ENCODE measurements around the gene GTF2A1. TPM values are rescaled to one million over a fixed set of nuclear protein-coding genes. Genes with fewer than 3 reads are reported as not detected.

GTF2A1 gene
- total RNA-seq, 1 donor from 2014 or later: 36.4 TPM

- Histone ChIP-seq H2AFZ (ENCODE audit: low read depth, low read length) (no peak overlapping the region), H3K4me2 (ENCODE audit: low read length) (no peak overlapping the region), H3K4me1 (ENCODE audit: insufficient read depth, low read length) (no peaks in the 10 kb centered on the region), H3K27me3 (ENCODE audit: insufficient read depth, low read length) (no peaks in the 10 kb centered on the region), H3K9me3 (ENCODE audit: insufficient read depth, low read depth, low read length) (no peaks in the 10 kb centered on the region), H3K79me2 (ENCODE audit: insufficient read depth, low read length) (no peaks in the 10 kb centered on the region), H3K9ac (ENCODE audit: low read length) (no peak overlapping the region), H3K4me3 (ENCODE audit: insufficient read depth, low read depth, low read length) (no peak overlapping the region), H3K36me3 (ENCODE audit: insufficient read depth, low read length) (no peaks in the 10 kb centered on the region), H3K27ac (ENCODE audit: low read depth, low read length) (no peak overlapping the region), H4K20me1 (ENCODE audit: insufficient read depth, low read length) (no peaks in the 10 kb centered on the region)
- Mint-ChIP-seq H3K27ac (ENCODE audit: unreplicated experiment) (no peak overlapping the region), H3K4me1 (ENCODE audit: low read depth, unreplicated experiment) (peaks cover 6% of the 10 kb centered on the region), H3K27me3 (ENCODE audit: low read depth, unreplicated experiment) (no peaks in the 10 kb centered on the region), H3K4me3 (ENCODE audit: unreplicated experiment) (no peak overlapping the region), H3K36me3 (ENCODE audit: low read depth, unreplicated experiment) (no peaks in the 10 kb centered on the region), H3K9me3 (ENCODE audit: unreplicated experiment) (no peaks in the 10 kb centered on the region)
- TF ChIP-seq EZH2 (IDR thresholded peaks at IDR 0.05; ENCODE audit: insufficient read depth, low read length) (no peak), CTCF (IDR thresholded peaks at IDR 0.05; ENCODE audit: insufficient read depth, low read depth, low read length) (no peak)
- FAIRE-seq (no peak), DNase-seq (ENCODE audit: low read depth) (no peak)
Measured at GRCh38 chr14:81148635-81149034, 72.1 kb downstream of the GTF2A1 start.

- H3K27me3 ChIP-seq (ENCODE audit: insufficient read depth, low read length): no peaks in the 10 kb centered on the region
- DNase-seq (ENCODE audit: low read depth) (no peak), FAIRE-seq (no peak)
- H3K9me3 Mint-ChIP-seq (ENCODE audit: unreplicated experiment): no peaks in the 10 kb centered on the region
- no peak overlapping the region for H3K27ac Mint-ChIP-seq (ENCODE audit: unreplicated experiment)
- H3K27ac ChIP-seq (ENCODE audit: low read depth, low read length): no peak overlapping the region
- H3K79me2 ChIP-seq (ENCODE audit: insufficient read depth, low read length): no peaks in the 10 kb centered on the region
- TF ChIP-seq EZH2 (IDR thresholded peaks at IDR 0.05; ENCODE audit: insufficient read depth, low read length) (no peak), CTCF (IDR thresholded peaks at IDR 0.05; ENCODE audit: insufficient read depth, low read depth, low read length) (no peak)
- no peak overlapping the region for H2AFZ ChIP-seq (ENCODE audit: low read depth, low read length)
- H4K20me1 ChIP-seq (ENCODE audit: insufficient read depth, low read length): no peaks in the 10 kb centered on the region
- H3K36me3 Mint-ChIP-seq (ENCODE audit: low read depth, unreplicated experiment): no peaks in the 10 kb centered on the region
- H3K4me1 ChIP-seq (ENCODE audit: insufficient read depth, low read length): no peaks in the 10 kb centered on the region
- H3K9me3 ChIP-seq (ENCODE audit: insufficient read depth, low read depth, low read length): no peaks in the 10 kb centered on the region
- H3K4me3 ChIP-seq (ENCODE audit: insufficient read depth, low read depth, low read length): no peak overlapping the region
- no peak overlapping the region for H3K9ac ChIP-seq (ENCODE audit: low read length)
- H3K4me2 ChIP-seq (ENCODE audit: low read length): no peak overlapping the region
- H3K36me3 ChIP-seq (ENCODE audit: insufficient read depth, low read length): no peaks in the 10 kb centered on the region
- H3K4me3 Mint-ChIP-seq (ENCODE audit: unreplicated experiment): no peak overlapping the region
- no peaks in the 10 kb centered on the region for H3K27me3 Mint-ChIP-seq (ENCODE audit: low read depth, unreplicated experiment)
- peaks cover 8% of the 10 kb centered on the region for H3K4me1 Mint-ChIP-seq (ENCODE audit: low read depth, unreplicated experiment)
Measured at GRCh38 chr14:81147140-81147897, 73.4 kb downstream of the GTF2A1 start.

Data from astrocyte (in vitro differentiated cells and primary cell).